ENCODE measurements around the gene CGN.

- TF ChIP-seq CTCF (IDR thresholded peaks at IDR 0.05) (no peak), EZH2 (IDR thresholded peaks at IDR 0.05; ENCODE audit: borderline replicate concordance, insufficient read depth, low read depth, low read length, poor library complexity, severe bottlenecking) (no peak)
Observed at GRCh38 chr1:151502859-151503780, 8.1 kb upstream of the CGN start.
